Esophagus muscularis mucosa (tissue), 4 donors: ENCODE measurements around the gene SHOC2. TPM values are rescaled to one million over a fixed set of nuclear protein-coding genes. Genes with fewer than 3 reads are reported as not detected.

ENCODE experiments used
- DNase-seq: peaks from one replicate; pipeline ENCODE4 v3.0.0-alpha.2; 2017; ENCODE audit errors: extremely low spot score
- H3K27ac ChIP-seq, 4 donors: fragments of 200-600 bp; sonication (generic); replicated peaks in 1 of 4; 1 replicate in 3 of 4; 2 replicates in 1 of 4; pipeline ENCODE4 v1.5.1; 2016 to 2019; ENCODE audit warnings: mild to moderate bottlenecking in 1 of 4
- H3K27me3 ChIP-seq, 4 donors: fragments of 200-600 bp; sonication (generic); one replicate each; pipeline versions ENCODE4 v1.5.1 to v1.6.0; 2016 to 2019
- H3K36me3 ChIP-seq, 4 donors: fragments of 200-600 bp; sonication (generic); one replicate each; pipeline ENCODE4 v1.5.1; 2016 to 2019
- H3K4me1 ChIP-seq, 4 donors: fragments of 200-600 bp; sonication (generic); one replicate each; pipeline ENCODE4 v1.5.1; 2016 to 2019
- H3K4me3 ChIP-seq, 4 donors: fragments of 200-600 bp; sonication (generic); 1 replicate in 2 of 4; 2 replicates in 2 of 4; pipeline ENCODE4 v1.5.1; 2016 to 2019; ENCODE audit warnings: mild to moderate bottlenecking in 4 of 4, moderate library complexity in 1 of 4
- H3K9me3 ChIP-seq, 4 donors: fragments of 200-600 bp; sonication (generic); 1 replicate in 3 of 4; 2 replicates in 1 of 4; pipeline ENCODE4 v1.5.1; 2016 to 2019
- EP300 ChIP-seq: sonication (generic); formaldehyde crosslinking; IDR thresholded peaks from one replicate; pipeline ENCODE4 v1.6.1; 2017; ENCODE audit warnings: antibody characterized with exemption
- POLR2A ChIP-seq: fragments of 450-650 bp; IDR thresholded peaks from one replicate; pipeline ENCODE4 v1.6.1; 2017; ENCODE audit warnings: antibody characterized with exemption, moderate library complexity, mild to moderate bottlenecking, low read depth
- POLR2AphosphoS5 ChIP-seq, 2 donors: sonication (generic); formaldehyde crosslinking; IDR thresholded peaks; one replicate each; pipeline ENCODE4 v1.6.1; 2017; ENCODE audit warnings: antibody characterized with exemption in 2 of 2
- WGBS: methylation state at CpG from one replicate; pipeline ENCODE4 v1.1.5; 2018; 5-methylcytosine and 5-hydroxymethylcytosine counted together
- intact Hi-C: fragments of 100-400 bp; cut with DNase I; formaldehyde crosslinking; loops from one replicate; pipeline ENCODE4 v1.15.1; 2023
- total RNA-seq, 4 donors: library from RNA; depleted of rRNA; stranded (reverse); fragments of >200 nt; gene quantifications; one replicate each; pipeline versions ENCODE4 v1.1.0 to v1.2.1, GENCODE V29; 2016
- TF ChIP-seq, protein P1 (sequence below), 3 experiments: fragments of 200-600 bp in 2 of 3; fragments of 450-650 bp in 1 of 3; sonication (generic) in 2 of 3; IDR thresholded peaks; one replicate each; pipeline ENCODE4 v1.5.1; 2017 to 2019; ENCODE audit warnings: antibody characterized with exemption in 3 of 3, mild to moderate bottlenecking in 2 of 3, moderate library complexity in 1 of 3

Gene SHOC2
- total RNA-seq, 4 donors from 2014 or later = 45.7 to 72.7 (median 55.3) TPM

DNA sequence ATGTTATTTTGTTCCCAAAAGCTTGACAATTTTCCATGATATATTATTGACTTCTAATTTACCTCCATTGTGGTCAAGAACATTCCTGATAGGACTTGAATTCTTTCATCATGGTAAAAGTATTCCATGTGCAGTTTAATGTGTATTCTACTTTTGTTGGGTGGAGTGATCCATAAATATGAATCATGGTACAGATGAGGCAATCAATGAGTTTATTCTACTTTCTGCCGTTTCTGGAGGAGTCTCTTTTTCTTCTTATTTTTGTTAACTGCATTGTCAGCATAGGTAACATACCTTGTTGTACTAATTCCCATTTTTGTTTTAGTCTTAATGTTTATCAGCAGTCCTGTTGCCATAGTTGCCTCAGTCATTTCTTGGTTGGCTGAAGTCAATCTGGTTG, 69.6 kb downstream of the SHOC2 start:
- no peak for DNase-seq
- Histone ChIP-seq H3K27me3 (no peaks in the 10 kb centered on the region), H3K4me1 (peaks cover 0 to 17% (median 3%) of the 10 kb centered on the region in 4 donors), H3K4me3 (no peak overlapping the region), H3K9me3 (no peaks in the 10 kb centered on the region), H3K36me3 (no peaks in the 10 kb centered on the region), H3K27ac (no peak overlapping the region)
- no peak for TF ChIP-seq POLR2A
- TF ChIP-seq, protein P1, sequence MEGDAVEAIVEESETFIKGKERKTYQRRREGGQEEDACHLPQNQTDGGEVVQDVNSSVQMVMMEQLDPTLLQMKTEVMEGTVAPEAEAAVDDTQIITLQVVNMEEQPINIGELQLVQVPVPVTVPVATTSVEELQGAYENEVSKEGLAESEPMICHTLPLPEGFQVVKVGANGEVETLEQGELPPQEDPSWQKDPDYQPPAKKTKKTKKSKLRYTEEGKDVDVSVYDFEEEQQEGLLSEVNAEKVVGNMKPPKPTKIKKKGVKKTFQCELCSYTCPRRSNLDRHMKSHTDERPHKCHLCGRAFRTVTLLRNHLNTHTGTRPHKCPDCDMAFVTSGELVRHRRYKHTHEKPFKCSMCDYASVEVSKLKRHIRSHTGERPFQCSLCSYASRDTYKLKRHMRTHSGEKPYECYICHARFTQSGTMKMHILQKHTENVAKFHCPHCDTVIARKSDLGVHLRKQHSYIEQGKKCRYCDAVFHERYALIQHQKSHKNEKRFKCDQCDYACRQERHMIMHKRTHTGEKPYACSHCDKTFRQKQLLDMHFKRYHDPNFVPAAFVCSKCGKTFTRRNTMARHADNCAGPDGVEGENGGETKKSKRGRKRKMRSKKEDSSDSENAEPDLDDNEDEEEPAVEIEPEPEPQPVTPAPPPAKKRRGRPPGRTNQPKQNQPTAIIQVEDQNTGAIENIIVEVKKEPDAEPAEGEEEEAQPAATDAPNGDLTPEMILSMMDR (IDR thresholded peaks at IDR 0.05) = no peak
- no peak for TF ChIP-seq POLR2AphosphoS5 (IDR thresholded peaks at IDR 0.05)
- TF ChIP-seq EP300 = no peak
- 84% methylated on average over 1 of the region's 1 CpG for WGBS
- intact Hi-C loops = no loop called here

DNA sequence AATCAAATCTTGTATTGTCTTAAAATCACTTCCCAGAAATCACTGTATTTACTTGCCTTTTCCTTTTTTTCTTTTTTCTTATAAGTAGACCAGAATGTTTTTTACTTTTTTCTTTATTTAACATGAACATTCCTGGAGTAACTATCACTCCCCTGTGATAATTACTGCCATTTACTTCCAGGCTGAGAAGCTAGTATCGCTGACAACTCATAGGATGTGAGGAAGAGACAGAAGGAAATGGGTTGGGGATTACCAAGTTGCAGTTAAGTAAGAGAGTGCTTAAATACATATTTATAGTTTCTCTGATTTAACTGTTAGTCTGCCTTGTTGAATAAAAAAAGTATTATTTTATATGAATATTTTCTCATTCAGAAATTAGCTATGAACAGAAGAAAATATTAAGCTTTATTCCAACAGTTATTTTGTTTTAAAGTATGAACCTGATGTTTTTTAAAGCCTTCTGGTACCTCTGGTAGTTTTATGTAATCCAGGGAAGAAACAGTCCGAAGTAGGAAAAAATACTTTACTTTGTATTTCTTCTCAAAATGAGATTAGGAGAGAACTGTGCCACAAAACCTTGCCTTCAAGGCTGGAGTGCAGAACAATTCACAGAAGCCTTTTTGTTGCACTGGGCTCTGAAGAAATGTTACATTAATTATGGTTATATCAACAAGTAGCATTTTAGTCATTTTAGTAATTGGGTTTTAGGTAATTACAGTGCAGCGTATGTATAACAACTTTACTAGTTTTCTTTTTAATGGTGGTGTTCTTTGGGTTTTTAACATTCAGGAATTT, 72.8 kb downstream of the SHOC2 start:
- no peak for TF ChIP-seq POLR2AphosphoS5 (IDR thresholded peaks at IDR 0.05)
- no peak for TF ChIP-seq EP300
- TF ChIP-seq, protein P1 (IDR thresholded peaks at IDR 0.05) = no peak
- no peak for TF ChIP-seq POLR2A
- Histone ChIP-seq H3K4me3 (no peak overlapping the region), H3K9me3 (no peaks in the 10 kb centered on the region), H3K27ac (no peak overlapping the region), H3K27me3 (no peaks in the 10 kb centered on the region), H3K36me3 (no peaks in the 10 kb centered on the region), H3K4me1 (peaks cover 0 to 5% (median 2%) of the 10 kb centered on the region in 4 donors)
- 83% methylated on average over 3 of the region's 3 CpGs for WGBS
- intact Hi-C loops = no loop called here
- DNase-seq = no peak

DNA sequence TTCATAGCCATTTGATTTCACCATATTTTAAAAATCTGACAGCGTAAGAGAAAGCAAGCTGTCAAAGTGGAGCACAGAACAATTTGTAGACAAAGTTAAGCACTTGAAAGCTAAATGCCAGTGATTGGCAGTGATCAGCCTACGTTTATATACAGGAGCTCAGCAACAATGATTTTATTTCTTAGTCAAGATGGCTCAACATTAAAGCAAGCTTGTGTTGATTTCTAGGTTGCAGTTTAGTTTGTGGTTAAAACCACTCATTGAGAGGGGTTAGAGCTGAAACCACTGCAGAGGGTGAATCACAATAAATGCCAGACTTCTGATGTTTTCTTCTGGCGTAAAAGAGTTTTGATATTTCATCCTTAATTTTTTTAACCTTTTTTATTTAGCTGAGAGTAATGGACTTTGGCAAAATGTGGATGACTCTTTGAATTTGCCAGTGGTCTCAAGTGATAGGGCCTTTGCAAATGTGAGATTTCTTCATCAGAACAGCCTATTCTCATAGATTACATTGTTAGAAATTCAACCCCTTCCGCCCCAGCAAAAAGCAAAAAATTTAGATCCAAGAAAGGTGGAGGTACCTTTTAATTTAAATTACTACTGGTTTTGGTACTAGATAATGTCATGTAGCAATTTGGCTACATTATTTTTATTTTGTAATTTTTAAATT, 73.8 kb downstream of the SHOC2 start:
- no peaks in the 10 kb centered on the region for H3K36me3 ChIP-seq
- WGBS = 81% methylated on average over 4 of the region's 4 CpGs
- no peaks in the 10 kb centered on the region for H3K9me3 ChIP-seq
- H3K27me3 ChIP-seq = no peaks in the 10 kb centered on the region
- no peak overlapping the region for H3K27ac ChIP-seq
- H3K4me3 ChIP-seq = no peak overlapping the region
- DNase-seq = no peak
- H3K4me1 ChIP-seq = peaks cover 0 to 3% (median 0%) of the 10 kb centered on the region in 4 donors
- TF ChIP-seq POLR2AphosphoS5 (IDR thresholded peaks at IDR 0.05) = no peak
- TF ChIP-seq EP300 = no peak
- TF ChIP-seq, protein P1 (IDR thresholded peaks at IDR 0.05) = no peak
- no peak for TF ChIP-seq POLR2A
- intact Hi-C loops = no loop called here

DNA sequence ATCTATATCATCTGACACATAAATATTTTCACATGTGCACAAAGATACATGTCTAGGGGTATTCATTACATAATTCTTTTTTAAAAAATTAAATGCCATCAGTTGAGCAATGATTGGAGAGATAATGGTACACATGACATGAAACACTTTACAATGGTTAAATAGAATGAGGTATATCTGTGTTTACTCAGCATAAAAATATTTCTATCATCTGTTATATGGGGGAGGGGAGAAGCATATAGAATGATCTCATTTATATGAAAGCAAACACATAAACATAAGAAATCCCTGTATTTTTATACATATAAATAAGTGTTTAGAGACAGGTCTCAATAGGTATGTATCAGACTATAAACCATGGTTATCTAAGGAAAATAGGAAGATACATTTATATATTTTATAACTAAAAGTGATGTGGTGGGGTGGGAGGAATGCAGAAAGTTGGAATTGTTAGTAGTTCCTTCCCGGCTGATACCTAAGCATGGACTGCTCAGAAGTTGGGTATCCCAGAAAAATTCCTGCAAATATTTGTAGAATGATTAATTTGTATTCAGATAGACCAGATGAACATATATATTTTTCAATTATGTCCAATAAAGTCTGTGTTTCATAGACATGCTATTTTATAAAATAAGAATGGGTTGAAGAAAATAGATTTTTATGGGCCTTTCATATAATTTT, 75.1 kb downstream of the SHOC2 start:
- WGBS = 96% methylated on average over 1 of the region's 1 CpG
- TF ChIP-seq POLR2AphosphoS5 (IDR thresholded peaks at IDR 0.05) (no peak), EP300 (no peak), POLR2A (no peak)
- TF ChIP-seq, protein P1 (IDR thresholded peaks at IDR 0.05) = no peak
- intact Hi-C loops = no loop called here
- H3K27ac ChIP-seq = no peak overlapping the region
- no peaks in the 10 kb centered on the region for H3K9me3 ChIP-seq
- no peaks in the 10 kb centered on the region for H3K36me3 ChIP-seq
- DNase-seq = no peak
- peaks cover 0 to 3% (median 0%) of the 10 kb centered on the region in 4 donors for H3K4me1 ChIP-seq
- H3K4me3 ChIP-seq = no peak overlapping the region
- H3K27me3 ChIP-seq = no peaks in the 10 kb centered on the region
